Peyer's patch (tissue), 4 donors: ENCODE results near the gene LCK.

Source experiments
- CTCF ChIP-seq, 6 experiments: fragments of 450-650 bp in 4 of 6; fragments of 200-600 bp in 2 of 6; sonication (generic) in 1 of 6; IDR thresholded peaks; one replicate each; pipeline ENCODE4 v1.5.1; 2017 to 2019; ENCODE audit warnings: antibody characterized with exemption in 6 of 6, mild to moderate bottlenecking in 3 of 6, moderate library complexity in 1 of 6
- POLR2A ChIP-seq, 2 donors: fragments of 450-650 bp; IDR thresholded peaks; one replicate each; pipeline ENCODE4 v1.5.1; 2017; ENCODE audit warnings: antibody characterized with exemption in 2 of 2, mild to moderate bottlenecking in 2 of 2, moderate library complexity in 2 of 2

- TF ChIP-seq CTCF (IDR thresholded peaks at IDR 0.05) (no peak), POLR2A (IDR thresholded peaks at IDR 0.05) (no peak)
These were observed 79.6 kb downstream of the LCK start for GRCh38 chr1:32330558-32331151.
